Measurements from ENCODE around the gene ATOSB.

The ATOSB gene

GRCh38 chr9:35115680-35116538, at the start of gene ATOSB (continued):
- TF ChIP-seq ZEB2 (tag by site-specific recombination; IDR thresholded peaks at IDR 0.05): peak; percentile 50; the same call in 1 of the 2 replicates
- no peak for TF ChIP-seq PBX3 (CRISPR knock-in tag; IDR thresholded peaks at IDR 0.05)
- TF ChIP-seq ZBTB48 (tag by site-specific recombination; IDR thresholded peaks at IDR 0.05): peak; percentile 69

GRCh38 chr9:35164711-35165110, 49.0 kb upstream of the ATOSB start:
- Histone ChIP-seq H3K4me3 (ENCODE audit: low read depth, low read length) (no peak overlapping the region), H3K4me1 (ENCODE audit: control insufficient read depth, insufficient read depth, low read length) (peaks cover 7% of the 10 kb centered on the region), H3K36me3 (ENCODE audit: control insufficient read depth in 2 of 2, insufficient read depth in 1 of 2, low read length in 2 of 2) (no peaks in the 10 kb centered on the region), H3K27ac (ENCODE audit: extremely low read depth, low read depth, low read length) (no peak overlapping the region), H3K9me3 (ENCODE audit: control insufficient read depth, insufficient read depth, low read depth, low read length) (no peaks in the 10 kb centered on the region)
- ChIA-PET POLR2A (interaction anchor here (0.7 kb wide), 1 partner anchor 67 kb away, joined by 4 read pairs; no protein-coding TSS in a partner anchor), CTCF (interaction anchor here (0.7 to 1.3 kb wide), 3 partner anchors 7 to 389 kb away, joined by 3 read pairs; no protein-coding TSS in a partner anchor)
- TF ChIP-seq ZSCAN23 (tag by site-specific recombination; IDR thresholded peaks at IDR 0.05): no peak

- Histone ChIP-seq H3K4me1 (ENCODE audit: control insufficient read depth, insufficient read depth, low read length) (peaks cover 7% of the 10 kb centered on the region), H3K4me3 (ENCODE audit: low read depth, low read length) (no peak overlapping the region), H3K36me3 (ENCODE audit: control insufficient read depth in 2 of 2, insufficient read depth in 1 of 2, low read length in 2 of 2) (no peaks in the 10 kb centered on the region), H3K9me3 (ENCODE audit: control insufficient read depth, insufficient read depth, low read depth, low read length) (no peaks in the 10 kb centered on the region), H3K27ac (ENCODE audit: extremely low read depth, low read depth, low read length) (no peak overlapping the region)
- TF ChIP-seq ZNF404 (tag by site-specific recombination; IDR thresholded peaks at IDR 0.05) (no peak), ZNF843 (tag by site-specific recombination; IDR thresholded peaks at IDR 0.05) (no peak), ZNF660 (tag by site-specific recombination; IDR thresholded peaks at IDR 0.05) (no peak), ZNF23 (tag by site-specific recombination; IDR thresholded peaks at IDR 0.05; ENCODE audit: borderline replicate concordance) (no peak), ZBTB1 (tag by site-specific recombination; IDR thresholded peaks at IDR 0.05) (no peak), ZNF677 (tag by site-specific recombination; IDR thresholded peaks at IDR 0.05) (no peak), ZNF768 (tag by site-specific recombination; IDR thresholded peaks at IDR 0.05) (no peak), ZNF274 (IDR thresholded peaks at IDR 0.05; ENCODE audit: low read length) (no peak), ZNF274 (tag by site-specific recombination; IDR thresholded peaks at IDR 0.05; ENCODE audit: borderline replicate concordance) (no peak), ZNF391 (tag by site-specific recombination; IDR thresholded peaks at IDR 0.05; ENCODE audit: borderline replicate concordance, low read depth) (no peak), ZSCAN5A (tag by site-specific recombination; IDR thresholded peaks at IDR 0.05) (no peak), ZSCAN4 (tag by site-specific recombination; IDR thresholded peaks at IDR 0.05) (no peak)
- ChIA-PET POLR2A (interaction anchor here (1.2 to 3.4 kb wide), 3 partner anchors 10 to 52 kb away, joined by 3 to 31 read pairs (median 12); partner anchors contain the start of gene ATOSB), CTCF (interaction anchor here (0.5 to 1.5 kb wide), 5 partner anchors 48 to 893 kb away, joined by 3 to 4 read pairs (median 3); partner anchors contain the start of gene ATOSB)
Observed at GRCh38 chr9:35163413-35163812, 47.8 kb upstream of the ATOSB start.
